Ecto neural progenitor cell (in vitro differentiated cells): ENCODE data around the gene RAB31.

ENCODE experiments used
- DNase-seq: peaks from one replicate; pipeline ENCODE4 v3.0.0-alpha.2; 2018; ENCODE audit warnings: low spot score

RAB31 gene

DNA sequence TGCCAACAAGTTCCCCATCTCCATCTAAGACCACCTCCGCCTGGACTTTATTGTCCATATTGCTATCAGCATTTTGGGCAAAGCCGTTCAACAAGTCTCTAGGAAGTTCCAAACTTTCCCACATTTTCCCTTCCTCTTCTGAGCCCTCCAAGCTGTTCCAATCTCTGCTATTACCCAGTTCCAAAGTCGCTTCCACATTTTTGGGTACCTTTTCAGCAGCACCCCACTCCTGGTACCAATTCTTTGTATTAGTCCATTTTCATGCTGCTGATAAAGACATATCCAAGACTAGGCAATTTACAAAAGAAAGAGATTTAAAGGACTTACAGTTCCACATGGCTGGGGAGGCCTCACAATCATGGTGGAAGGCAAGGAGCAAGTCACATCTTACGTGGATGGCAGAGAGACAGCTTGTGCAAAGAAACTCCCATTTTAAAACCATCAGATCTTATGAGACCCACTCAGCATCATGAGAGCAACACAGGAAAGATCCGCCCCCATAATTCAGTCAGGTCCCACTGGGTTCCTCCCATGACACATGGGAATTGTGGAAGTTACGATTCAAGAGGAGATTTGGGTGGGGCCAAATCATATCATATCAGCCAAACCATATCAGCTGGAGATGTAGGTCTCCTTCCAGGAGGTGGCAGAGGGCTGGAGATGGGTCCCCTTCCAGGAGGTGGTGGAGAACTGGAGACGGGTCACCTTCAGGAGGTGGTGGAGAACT is 157.8 kb downstream of the RAB31 start:
- DNase-seq = no peak

DNA sequence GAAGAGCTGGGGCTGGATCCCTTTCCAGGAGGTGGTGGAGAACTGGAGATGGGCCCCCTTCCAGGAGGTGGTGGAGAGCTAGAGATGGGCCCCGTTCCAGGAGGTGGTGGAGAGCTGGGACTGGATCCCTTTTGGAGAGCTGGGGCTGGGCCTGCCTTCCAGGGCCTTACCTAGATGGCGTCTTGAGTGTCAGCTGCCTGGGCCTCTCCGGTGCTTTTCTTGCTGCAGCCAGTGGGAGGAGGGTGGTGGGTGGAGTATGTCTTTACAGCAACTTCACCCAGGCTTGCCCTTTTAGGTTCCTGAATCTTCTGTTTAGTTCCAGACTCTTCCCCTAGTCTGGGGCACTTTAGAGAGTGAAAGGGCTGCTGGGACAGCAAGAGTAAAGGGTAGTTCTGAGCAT is 158.5 kb downstream of the RAB31 start:
- DNase-seq = no peak

DNA sequence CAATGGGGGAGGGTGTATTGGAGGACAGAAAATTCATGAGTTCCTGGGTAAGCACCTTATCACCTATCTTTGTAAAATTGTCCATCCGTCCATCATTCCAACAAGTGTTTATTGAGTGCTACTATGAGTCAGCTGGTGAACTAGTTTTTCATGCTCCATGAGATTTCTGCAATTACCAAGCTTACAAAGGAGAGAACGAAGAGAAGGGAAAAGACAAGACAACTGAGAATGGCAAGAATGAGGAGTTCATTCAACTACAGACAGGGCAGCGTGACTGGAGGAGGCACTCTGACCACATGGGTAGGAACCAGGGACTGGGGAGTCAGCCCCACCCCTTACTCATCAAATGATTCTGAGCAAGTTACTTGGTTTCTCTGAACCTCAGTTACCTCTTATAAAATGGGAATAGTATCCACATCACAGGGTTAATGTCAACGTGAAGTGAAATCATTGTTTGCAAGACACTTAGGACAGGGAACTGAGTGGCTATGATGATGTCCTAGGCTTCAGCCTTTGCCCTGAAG is 159.0 kb downstream of the RAB31 start:
- no peak for DNase-seq

DNA sequence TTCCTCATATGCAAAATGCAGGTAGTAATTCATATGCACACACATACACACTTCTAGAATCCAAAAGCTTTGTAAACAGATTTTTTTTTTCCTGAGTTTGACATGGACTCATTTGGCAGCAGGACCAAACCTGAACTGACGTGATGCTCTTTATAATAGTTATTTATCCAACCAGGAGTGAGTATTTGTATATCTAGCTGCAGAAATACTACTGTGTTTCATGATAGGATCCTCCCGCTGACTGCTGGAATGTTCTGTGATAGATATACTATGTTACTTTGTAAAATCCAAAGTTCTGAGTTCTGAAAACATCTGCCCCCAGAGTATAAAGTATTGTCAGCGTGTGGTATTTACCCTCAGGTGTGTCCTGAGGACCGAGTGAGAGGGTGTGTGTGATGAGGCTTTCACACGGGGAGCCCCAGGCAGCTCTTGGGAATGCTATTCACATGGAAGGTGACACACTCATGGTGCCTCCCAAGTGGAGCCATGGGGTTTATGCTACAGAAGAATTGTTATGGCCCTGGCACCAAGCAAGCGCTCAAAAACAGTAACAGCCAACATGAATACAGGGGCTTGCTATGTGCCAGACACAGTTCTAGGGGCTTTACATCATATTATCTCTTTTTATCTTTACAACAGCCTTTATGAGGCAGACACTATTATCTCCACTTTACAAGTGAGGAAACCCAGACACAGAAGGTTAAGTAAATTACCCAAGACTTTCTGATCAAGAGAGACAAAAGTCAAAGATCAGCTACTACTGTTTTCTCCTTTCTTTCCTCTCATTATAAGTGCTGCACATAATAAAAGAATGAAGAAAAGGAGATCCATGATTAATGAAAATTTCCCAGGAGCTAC is 161.0 kb downstream of the RAB31 start:
- no peak for DNase-seq

DNA sequence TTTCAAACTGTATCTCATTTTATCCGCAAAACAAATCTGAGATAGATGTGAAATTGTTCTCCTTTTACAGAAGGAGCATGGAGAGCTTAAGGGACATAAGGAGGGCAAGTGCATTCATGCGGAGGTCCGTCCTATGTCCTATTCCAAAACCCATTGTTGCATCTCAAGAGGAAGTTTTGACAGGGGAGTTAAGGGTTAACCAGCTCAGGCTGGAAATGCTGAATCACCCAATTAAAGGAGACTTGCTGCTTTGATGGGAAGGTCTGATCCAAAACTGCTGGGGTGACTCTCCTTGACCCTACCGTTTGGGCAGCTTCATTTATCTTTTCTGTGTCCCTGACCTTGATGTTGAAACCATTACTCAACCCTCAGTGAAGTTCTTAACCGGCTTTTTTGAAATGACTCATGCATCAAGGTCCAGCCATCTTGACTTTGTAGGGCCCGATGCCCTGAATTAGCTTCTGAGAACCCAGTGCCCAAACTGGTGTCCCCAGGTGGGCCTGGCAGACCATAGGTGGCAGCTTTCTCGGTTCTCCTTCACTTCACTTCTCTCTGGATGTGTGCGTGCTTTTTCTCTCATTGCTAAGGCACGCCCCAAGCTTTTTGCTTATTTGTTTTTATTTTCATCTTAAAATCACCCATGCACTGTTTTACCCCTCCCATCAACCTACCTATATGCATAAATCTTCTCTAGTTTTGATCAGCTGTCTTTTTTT is 161.8 kb downstream of the RAB31 start:
- no peak for DNase-seq

DNA sequence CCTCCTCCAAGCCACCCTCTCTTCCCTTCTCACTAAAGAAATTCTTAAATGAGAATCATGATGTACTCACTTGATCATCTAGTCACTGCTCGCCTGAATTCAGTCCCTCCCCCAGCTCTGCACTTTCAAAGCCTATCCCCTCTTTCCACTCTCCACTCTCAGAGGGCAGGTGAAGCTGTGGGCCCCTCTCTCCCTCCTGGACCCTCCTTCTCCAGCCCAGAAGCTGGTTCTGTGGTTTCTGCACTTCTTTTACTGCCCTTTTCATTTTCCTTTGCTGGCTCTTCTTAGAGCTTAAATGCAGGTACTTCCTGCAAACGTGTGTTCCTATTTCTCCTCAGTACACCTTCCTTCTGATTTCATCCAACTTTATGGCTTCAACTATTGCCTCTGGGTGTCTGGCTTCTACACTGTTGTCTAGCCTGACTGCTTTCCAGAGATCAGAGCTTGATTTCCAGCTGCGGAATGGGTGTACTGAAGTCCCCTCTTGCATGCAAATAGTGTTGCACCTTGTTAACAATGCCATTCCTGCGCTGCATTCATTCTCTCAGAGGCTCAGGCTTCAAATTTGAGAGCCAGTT is 162.4 kb downstream of the RAB31 start:
- no peak for DNase-seq

DNA sequence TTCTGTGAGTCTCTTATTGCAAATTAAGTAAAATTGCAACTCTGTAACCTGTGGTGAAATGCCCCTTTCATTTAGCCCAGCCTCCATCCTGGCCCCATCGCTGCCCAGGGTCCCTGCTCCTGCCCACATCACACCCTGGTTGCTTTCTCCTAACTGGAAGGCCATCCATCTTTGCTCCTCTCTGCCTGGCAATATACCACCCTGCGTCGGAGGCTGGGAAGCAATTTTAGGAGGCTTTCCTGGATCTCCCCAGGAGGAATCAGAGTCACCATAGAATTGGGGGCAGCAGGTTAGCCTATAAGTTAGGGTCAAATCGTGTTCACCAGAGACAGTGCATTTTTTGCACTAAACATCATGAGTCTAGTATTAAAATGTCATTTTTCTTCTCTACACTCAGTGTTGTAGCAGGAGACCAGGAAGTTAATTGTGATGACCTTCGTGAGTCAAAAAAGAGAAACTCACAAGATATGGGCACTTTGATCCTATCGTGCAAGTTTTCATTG is 163.2 kb downstream of the RAB31 start:
- DNase-seq = no peak

DNA sequence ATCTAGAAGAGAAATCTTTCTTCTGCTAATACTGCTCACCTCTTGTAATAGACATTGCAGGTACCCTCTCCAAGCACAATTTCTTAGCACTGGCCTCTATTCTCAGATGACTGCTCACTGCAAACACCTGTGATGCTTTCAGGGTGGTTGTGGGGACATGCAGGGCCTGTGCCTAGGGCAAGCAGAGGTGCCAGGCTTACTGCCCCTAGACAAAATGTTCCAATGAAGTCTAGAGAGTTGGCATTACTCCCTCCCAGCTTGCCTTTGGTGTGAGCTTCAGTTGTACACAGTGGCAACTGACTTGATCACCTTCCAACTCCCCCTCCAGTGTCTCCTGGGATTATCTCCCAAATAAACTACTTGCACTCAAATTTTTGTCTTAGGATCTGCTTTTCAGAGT is 164.7 kb downstream of the RAB31 start:
- no peak for DNase-seq

DNA sequence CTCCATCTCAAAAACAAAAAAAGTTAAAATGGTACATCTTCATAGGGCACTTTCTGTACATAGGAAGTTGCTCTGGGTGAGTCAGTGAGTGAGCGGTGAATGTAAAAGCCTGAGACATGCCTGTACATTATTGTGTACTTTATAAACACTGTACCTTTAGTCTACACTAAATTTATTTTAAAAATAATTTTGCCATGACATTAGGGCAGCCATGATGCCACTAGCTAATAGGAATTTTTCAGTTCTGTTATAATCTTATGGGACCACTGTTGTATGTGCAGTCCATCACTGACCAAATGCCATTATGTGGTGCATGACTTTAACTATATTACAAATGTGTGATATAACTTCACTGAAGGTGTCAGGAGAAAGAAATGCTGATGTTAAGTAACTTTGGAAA is 166.6 kb downstream of the RAB31 start:
- no peak for DNase-seq

DNA sequence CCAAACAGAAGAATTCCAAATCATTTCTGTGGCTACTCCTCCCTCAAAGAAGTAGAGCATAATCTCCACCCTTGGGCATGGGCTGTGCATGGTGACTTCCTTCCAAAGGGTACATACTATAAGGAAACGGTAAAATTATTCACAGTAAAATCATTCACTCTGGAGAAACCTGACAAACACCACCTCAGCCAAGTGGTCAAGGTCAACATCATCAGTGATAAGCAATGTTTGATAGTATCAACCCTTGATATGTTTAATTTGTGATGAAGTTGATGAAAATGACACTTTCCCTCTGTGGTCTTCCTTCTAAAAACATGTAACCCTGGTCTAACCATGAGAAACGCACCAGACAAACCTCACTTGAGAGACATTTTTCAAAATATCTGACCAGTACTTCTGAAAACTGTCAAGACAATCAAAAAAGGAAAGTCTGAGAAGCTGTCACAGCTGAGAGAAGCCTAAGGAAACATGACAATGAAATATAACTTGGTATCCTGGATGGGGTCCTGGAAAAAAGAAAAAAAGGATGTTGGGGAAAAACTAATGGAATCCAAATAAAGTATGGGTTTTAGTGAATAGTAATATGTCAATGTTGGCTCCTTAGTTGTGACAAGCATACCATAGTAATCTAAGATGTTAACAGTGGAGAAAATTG is 168.2 kb downstream of the RAB31 start:
- DNase-seq = no peak

DNA sequence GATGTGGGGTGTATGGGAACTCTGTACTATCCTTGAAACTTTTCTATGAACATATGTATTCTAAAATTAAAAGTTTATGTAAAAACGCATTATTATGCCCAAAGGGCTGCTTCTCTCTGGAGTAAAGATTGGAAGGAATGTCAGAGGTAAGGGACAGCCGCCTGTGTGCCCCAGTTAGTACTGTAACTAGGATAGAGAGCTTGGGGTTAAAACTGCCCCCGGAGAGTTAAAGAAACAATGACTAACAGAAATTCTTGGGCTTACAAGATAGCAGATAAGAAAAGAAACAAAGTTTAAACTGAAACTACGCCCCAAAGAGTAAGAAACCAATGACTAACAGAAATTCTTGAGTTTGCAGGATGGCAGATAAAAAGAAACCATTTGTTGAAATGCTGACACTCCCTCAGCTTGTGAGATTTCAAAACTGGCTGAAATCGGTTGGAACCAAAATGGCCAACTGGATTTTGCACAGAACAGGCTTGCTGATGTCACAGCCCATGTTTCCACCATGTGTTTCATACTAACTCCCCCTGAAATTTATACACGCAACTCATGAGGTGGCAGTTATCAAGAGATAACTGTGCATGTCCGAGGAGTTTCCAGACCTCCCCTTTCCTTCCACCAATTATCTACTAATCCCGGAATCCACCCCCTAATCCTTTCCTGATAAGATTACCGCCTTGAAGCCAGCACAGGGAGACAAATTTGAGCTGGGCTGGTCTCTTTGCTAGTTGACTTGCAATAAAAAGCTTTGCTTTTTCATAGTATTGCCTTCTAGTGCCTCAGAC is 169.0 kb downstream of the RAB31 start:
- DNase-seq = no peak

DNA sequence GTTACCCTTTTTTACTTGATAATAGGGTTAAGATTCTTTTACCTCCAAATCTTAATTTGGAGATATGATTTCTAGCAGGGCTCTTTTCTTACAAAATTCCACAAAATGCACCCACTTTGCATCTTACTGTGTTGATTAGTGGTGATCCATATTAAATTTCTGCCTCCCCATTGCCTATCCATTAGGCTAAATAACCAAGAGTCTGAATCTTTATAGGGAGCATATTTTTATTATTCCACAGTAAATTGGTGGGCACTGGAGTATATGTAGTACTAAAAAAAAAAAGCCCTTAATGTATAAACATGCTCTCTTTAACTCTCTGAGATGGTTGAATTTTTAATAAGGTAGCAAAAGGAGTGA is 169.5 kb downstream of the RAB31 start:
- DNase-seq = no peak

DNA sequence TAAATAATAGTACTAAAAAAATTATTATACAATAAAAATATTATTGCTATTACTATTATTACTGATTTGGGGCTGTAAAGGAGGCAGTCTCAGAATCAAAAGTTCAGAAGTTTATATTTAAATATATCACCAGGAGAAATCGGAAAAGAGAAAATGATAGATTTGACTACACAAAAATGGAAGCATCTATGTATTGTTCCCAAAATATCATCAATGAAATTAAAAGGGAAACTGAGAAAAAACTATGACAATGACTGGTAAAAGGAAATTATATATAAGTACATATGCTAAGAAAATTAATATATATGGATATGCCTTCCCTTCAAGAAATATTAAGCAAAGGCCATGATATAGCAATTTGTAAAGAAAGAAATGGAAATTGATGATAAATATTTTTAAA is 170.0 kb downstream of the RAB31 start:
- no peak for DNase-seq

DNA sequence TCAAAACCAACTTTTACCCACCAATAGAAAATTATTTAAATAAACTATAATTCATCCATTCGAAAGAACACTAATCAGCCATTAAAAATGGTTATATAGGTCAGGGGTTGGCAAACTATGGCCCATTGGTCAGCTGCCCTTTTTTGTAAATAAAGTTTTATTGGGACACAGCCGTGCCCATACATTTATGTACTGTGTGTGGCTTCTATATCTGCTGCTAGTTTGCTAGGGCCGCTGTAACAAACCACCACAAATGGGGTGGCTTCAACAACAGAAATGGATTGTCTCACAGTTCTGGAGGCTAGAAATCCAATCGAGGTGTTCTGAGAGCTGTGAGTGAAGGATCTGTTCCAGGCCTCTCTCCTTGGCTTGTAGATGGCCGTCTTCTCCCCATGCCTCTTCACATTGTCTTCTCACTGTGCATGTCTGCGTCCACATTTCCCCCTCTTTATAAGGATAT is 170.7 kb downstream of the RAB31 start:
- DNase-seq = no peak

DNA sequence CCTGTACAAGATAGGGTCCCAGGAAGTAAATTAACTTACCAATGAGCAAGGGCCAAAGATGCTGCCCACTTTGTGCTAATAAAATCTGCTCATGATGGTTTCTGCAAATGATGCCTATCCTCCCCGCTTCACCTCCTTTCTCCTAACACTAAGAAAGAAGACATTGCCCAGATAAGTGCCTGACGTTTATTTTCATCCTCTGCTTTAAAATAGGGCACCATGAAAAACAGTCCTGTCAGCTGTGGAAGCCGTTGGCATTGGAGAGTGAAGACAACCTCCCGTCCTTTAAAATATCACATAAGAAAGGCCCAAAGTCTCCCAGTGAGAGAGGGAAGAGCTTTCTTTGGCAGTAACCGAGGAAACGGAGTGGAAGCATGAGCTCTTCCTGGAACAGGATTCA is 176.0 kb downstream of the RAB31 start:
- DNase-seq = no peak

DNA sequence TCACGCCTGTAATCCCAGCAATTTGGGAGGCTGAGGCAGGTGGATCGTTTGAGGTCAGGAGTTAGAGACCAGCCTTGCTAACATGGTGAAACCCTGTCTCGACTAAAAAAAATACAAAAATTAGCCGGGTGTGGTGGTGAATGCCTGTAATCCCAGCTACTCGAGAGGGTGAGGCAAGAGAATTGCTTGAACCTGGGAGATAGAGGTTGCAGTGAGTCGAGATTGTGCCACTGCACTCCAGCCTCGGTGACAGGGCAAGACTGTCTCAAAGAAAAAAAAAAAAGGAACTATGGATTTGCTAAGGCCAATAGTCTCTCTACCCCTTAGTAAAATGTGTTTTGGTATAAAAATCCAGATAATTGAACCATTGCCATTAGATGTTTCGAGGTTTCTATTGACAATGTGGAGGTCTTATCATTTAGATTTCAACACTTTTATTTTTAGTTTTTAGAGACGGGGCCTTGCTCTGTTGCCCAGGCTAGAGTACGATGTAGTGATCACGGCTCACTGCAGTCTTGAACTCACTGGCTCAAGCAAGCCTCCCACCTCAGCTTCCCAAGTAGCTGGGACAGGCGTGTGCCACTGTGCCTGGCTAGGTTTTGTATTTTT is 176.5 kb downstream of the RAB31 start:
- DNase-seq = no peak

DNA sequence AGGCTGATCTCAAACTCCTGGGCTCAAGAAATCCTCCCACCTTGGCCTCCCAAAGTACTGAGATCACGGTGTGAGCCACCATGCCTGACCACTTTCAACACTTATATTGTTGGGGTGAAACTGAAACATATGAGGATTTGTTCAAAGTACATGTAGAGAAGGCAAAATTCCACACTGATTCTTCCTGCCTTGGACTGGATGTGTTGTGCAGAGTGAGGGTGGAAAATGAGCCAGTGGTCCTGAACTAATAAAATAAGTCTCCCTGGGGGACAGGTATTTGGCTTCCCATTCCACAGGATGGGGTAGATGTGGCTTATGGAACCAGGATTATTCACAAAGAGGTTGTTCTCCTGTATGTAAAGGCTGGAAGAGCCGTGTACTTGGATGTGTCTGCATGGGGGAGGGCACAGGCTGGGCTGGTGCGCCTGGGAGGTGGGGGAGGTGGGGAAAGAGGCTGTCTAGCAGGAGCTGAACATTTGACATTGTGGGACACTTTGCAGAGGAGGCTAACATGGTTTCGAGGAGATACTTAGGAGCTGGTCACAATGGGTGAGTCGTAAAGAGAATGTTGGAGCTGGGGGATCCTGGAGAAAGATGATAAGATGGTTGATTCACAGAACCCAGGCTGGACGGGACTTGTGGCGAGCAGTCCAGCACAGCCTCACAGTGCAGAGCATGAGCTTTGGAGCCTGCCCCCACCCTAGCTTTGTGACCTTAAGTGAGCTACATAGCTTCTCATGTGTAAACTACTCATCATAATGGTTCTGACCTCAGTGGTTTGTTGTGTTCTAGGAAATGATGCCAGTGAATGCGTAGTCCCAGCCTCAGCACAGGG is 177.3 kb downstream of the RAB31 start, which contains the start of gene TXNDC2:
TSS of gene TXNDC2 (plus strand) at position 804 of the 835 bp plus-strand sequence. CDS start 708 bp downstream, outside the sequence.
- no peak for DNase-seq

DNA sequence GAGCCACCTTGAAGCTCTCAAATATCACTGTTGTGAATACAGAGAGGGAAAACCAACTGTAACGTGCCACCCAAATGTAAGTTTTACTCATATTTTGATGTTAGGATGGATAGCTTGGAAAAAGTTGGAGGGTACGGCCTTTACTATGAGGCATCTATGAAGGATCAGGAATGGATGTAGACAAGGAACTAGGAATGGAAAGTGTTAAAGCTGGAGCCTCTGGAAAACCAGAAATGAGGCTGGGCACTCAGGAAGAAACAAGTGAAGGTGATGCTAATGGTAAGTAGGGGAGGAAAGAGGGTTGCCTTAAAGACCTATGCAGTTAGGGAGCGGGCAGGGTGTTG is 177.9 kb downstream of the RAB31 start:
- DNase-seq = no peak

DNA sequence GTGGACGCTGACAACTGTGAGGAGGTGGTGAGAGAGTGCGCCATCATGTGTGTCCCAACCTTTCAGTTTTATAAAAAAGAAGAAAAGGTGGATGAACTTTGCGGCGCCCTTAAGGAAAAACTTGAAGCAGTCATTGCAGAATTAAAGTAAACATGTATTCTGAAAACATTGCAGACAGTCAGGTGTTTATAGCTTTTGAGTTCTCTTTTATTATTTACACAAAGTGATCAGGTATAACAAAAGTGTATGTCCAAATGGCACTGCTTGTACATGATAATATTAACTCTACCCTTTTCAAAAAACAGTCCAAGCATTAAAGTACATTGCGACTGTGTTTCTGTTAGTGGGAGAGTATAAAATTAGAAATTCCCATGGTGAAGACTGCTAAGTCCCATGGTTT is 179.9 kb downstream of the RAB31 start:
- DNase-seq = no peak
